ENCODE results near the gene DSCAML1. TPM values are rescaled to one million over a fixed set of nuclear protein-coding genes. Genes with fewer than 3 reads are reported as not detected.

Gene DSCAML1
- total RNA-seq, 2 donors from 2014 or later = 0.67 to 1.3 TPM

DNA sequence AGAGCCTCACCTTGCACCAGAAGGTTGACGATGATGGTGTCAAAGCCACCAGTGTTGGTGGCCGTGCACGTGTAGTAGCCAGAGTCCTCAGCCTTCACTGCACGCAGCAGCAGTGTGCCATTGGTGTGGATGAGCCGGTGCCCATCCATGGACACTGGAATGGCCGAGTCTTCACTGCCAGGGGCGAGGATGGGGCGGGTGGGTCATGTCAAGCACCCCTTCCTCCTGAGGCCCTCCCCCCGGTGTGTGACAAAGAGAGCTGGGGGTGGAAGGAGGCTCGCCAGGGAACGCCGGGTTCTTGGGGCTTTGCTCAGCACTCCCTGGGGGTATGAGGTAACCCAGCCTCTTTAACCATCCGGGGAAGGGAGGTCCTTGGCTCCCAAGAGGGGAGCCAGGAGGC, 357.8 kb downstream of the DSCAML1 start:
- no peaks in the 10 kb centered on the region for H3K27me3 ChIP-seq
- H3K27ac ChIP-seq = no peak overlapping the region
- H3K36me3 ChIP-seq = no peaks in the 10 kb centered on the region
- H3K4me1 ChIP-seq = peaks cover 0 to 5% of the 10 kb centered on the region in 2 donors
- no peaks in the 10 kb centered on the region for H3K9me3 ChIP-seq
- no peak for TF ChIP-seq CTCF (IDR thresholded peaks at IDR 0.05)
- DNase-seq (ENCODE audit: low spot score) = no peak
- H3K4me3 ChIP-seq = no peak overlapping the region

DNA sequence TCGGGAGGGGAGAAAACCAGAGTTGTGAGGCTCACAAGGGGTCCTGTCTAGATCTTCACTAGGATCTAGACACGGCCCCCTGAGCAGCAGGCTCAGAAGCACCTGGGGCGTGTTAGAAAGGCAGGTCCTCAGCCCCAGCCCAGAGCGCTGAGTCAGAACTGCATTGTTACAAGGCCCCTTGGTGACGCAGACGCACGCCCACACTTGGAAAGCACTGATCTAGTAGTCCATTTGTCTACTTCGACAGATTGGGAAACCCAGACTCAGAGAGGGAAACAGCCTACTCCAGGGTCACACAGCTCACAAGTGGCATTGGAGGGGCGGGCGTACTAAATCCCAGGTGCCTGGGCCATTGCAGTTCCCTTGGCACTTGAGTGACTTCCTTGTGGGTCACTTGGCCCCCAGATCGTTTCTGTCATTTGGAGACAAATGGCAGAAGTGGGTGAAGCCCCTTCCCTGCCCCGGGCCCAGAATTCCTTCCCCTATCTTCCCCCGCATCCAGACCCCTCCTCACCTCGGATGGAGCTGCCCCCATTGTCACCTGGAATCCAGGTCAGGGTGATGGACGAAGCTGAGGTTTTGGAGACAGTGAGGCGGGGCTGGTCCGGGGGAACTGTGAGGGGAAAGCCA, 358.5 kb downstream of the DSCAML1 start:
- Histone ChIP-seq H3K9me3 (no peaks in the 10 kb centered on the region), H3K27ac (no peak overlapping the region), H3K27me3 (no peaks in the 10 kb centered on the region), H3K4me3 (no peak overlapping the region), H3K4me1 (no peaks in the 10 kb centered on the region), H3K36me3 (no peaks in the 10 kb centered on the region)
- no peak for DNase-seq (ENCODE audit: low spot score)
- TF ChIP-seq CTCF (IDR thresholded peaks at IDR 0.05) = no peak

DNA sequence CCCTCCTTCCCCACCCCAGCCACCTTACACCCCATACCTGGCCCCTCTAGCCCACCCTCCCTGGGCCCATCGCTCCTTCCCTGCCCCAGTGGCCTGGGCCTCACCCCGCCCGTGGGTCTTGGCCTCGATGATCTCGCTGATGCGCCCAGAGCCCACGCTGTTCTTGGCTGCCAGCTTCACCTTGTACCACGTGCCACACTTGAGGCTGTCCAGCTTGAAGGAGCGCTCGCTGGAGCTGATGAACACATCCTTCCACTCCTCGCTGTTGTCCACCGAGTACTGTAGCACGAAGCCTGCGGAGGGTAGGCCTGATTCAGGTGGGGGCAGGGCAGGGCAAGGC, 359.3 kb downstream of the DSCAML1 start:
- Histone ChIP-seq H3K27ac (no peak overlapping the region), H3K4me3 (no peak overlapping the region), H3K4me1 (no peaks in the 10 kb centered on the region), H3K36me3 (no peaks in the 10 kb centered on the region), H3K27me3 (no peaks in the 10 kb centered on the region), H3K9me3 (no peaks in the 10 kb centered on the region)
- DNase-seq (ENCODE audit: low spot score) = no peak
- TF ChIP-seq CTCF (IDR thresholded peaks at IDR 0.05) = no peak

DNA sequence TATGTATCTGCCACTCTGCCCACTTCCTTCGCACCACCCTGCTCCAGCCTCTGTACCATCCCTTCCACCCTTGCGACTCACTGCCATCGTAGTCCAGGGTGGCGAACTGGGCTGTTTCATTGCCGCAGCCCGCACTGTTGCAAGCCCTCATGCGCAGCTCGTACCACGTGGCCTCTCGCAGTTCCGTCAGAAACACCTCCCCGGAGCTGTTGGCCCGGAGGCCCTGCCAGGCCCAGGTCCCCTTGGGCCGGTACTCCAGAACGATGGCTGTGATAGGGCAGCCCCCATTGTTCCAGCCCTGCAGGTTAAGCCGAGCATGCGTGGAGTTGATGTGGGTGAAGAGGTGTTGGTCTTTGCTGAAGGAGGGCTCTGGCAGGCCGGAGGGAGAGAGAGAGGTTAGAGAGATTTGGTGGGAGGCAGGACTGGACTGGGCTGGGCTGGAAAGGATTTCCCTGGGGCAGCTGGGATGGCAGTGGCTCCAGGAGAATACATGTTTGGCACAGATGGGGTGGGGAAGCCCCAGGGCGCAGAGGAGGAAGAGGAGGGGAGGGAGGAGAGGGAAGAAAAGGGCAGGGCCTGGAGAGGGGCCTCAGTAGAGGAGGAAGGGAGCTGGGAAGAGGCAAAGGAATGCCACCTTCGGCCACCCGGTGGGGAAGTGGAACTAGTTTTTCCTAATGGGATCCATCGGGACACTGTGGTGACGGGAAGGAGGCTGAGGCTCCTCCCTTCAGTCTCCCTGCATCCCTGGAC, 359.8 kb downstream of the DSCAML1 start:
- TF ChIP-seq CTCF (IDR thresholded peaks at IDR 0.05) = no peak
- no peaks in the 10 kb centered on the region for H3K36me3 ChIP-seq

DNA sequence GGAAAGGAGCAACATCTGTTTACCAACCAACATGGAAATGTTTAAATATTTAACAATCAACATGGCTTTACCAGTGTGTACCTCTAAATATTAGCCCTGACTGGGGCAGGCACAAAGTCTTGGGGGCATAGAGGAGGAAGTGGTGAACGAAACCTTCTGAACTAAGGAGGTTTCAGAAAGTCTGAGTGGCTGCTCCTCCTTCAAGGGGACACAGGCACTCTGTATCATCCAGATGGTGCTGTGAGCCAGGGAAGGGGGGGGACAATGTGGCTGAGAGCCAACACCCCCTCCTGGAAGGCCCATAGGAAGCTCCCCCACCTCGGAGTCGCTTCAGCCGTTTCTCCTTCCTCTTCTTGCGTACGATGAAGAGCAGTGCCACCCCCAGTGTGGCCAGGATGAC, 361.7 kb downstream of the DSCAML1 start:
- H3K27ac ChIP-seq = no peak overlapping the region
- no peak for DNase-seq (ENCODE audit: low spot score)
- H3K9me3 ChIP-seq = no peaks in the 10 kb centered on the region
- TF ChIP-seq CTCF (IDR thresholded peaks at IDR 0.05) = no peak
- H3K27me3 ChIP-seq = no peaks in the 10 kb centered on the region
- no peaks in the 10 kb centered on the region for H3K4me1 ChIP-seq
- H3K4me3 ChIP-seq = no peak overlapping the region
- H3K36me3 ChIP-seq = no peaks in the 10 kb centered on the region

More for the DNA sequence above, 359.8 kb downstream of the DSCAML1 start:
- no peak for DNase-seq (ENCODE audit: low spot score)
- Histone ChIP-seq H3K4me3 (no peak overlapping the region), H3K27ac (no peak overlapping the region), H3K9me3 (no peaks in the 10 kb centered on the region), H3K27me3 (no peaks in the 10 kb centered on the region), H3K4me1 (no peaks in the 10 kb centered on the region)

All from right atrium auricular region (tissue), 2 donors.